WTC11 (cell line): ENCODE results near the gene ATL3. TPM values are rescaled to one million over a fixed set of nuclear protein-coding genes. Genes with fewer than 3 reads are reported as not detected.

Experiments used
- ATAC-seq: fragments of 200-7000 bp; cut with Tn5 transposase; 2 replicates; pipeline ENCODE4 v1.10.0; 2021; ENCODE audit warnings: mild to moderate bottlenecking, moderate library complexity
- CTCF ChIA-PET: fragments of 300-600 bp; sonication (Branson Sonifier 250); formaldehyde crosslinking; loops from one replicate; lab custom pipeline; 2021; ENCODE audit warnings: antibody characterized with exemption; lab: Charles Lee
- POLR2A ChIA-PET: fragments of 350-600 bp; sonication (Branson Sonifier 250); formaldehyde crosslinking; loops from one replicate; lab custom pipeline; 2021; ENCODE audit warnings: antibody characterized with exemption; lab: Charles Lee
- DNase-seq: peaks from one replicate; pipeline ENCODE4 v3.0.0; 2021; ENCODE audit warnings: low spot score
- H3K27ac Mint-ChIP-seq: 2 replicates; pipeline ENCODE4 v1.8.0; 2021; ENCODE audit warnings: mixed read lengths
- H3K27me3 Mint-ChIP-seq: 2 replicates; pipeline ENCODE4 v1.8.0; 2021; ENCODE audit warnings: low read depth, mild to moderate bottlenecking, moderate library complexity, mixed read lengths
- H3K36me3 Mint-ChIP-seq: 2 replicates; pipeline ENCODE4 v1.8.0; 2021; ENCODE audit warnings: mixed read lengths
- H3K4me1 Mint-ChIP-seq: 2 replicates; pipeline ENCODE4 v1.8.0; 2022; ENCODE audit warnings: mixed read lengths
- H3K4me3 Mint-ChIP-seq: 2 replicates; pipeline ENCODE4 v1.8.0; 2021; ENCODE audit warnings: mild to moderate bottlenecking, moderate library complexity, mixed read lengths
- H3K9me3 Mint-ChIP-seq: 2 replicates; pipeline ENCODE4 v1.8.0; 2021; ENCODE audit warnings: mixed read lengths
- ETV6 ChIP-seq: sonication (generic); formaldehyde crosslinking; IDR thresholded peaks from 2 replicates; pipeline ENCODE4 v1.8.1; 2022; ENCODE audit warnings: mild to moderate bottlenecking, missing genetic modification reagents
- FOXJ3 ChIP-seq: sonication (generic); formaldehyde crosslinking; IDR thresholded peaks from 2 replicates; pipeline ENCODE4 v1.9.0; 2021; ENCODE audit warnings: missing genetic modification reagents, mild to moderate bottlenecking, borderline replicate concordance
- GABPB1 ChIP-seq: sonication (generic); formaldehyde crosslinking; IDR thresholded peaks from 2 replicates; pipeline ENCODE4 v1.8.1; 2023; ENCODE audit warnings: mild to moderate bottlenecking, missing genetic modification reagents
- NFE2L1 ChIP-seq: sonication (generic); formaldehyde crosslinking; IDR thresholded peaks from 2 replicates; pipeline ENCODE4 v1.8.1; 2023; ENCODE audit warnings: missing genetic modification reagents
- NFYB ChIP-seq: sonication (generic); formaldehyde crosslinking; conservative IDR thresholded peaks from 2 replicates; pipeline ENCODE4 v1.8.0; 2022; ENCODE audit warnings: low read depth, missing genetic modification reagents
- NR3C1 ChIP-seq: sonication (generic); formaldehyde crosslinking; conservative IDR thresholded peaks from 2 replicates; pipeline ENCODE4 v1.8.1; 2023; ENCODE audit warnings: low read depth, mild to moderate bottlenecking, missing genetic modification reagents
- OVOL2 ChIP-seq: fragments of 250-450 bp; sonication (Bioruptor Pico); IDR thresholded peaks from 2 replicates; pipeline ENCODE4 v1.9.0; 2021; ENCODE audit warnings: mild to moderate bottlenecking, borderline replicate concordance
- RELA ChIP-seq: sonication (generic); formaldehyde crosslinking; IDR thresholded peaks from 2 replicates; pipeline ENCODE4 v1.8.1; 2022; ENCODE audit warnings: missing genetic modification reagents, mild to moderate bottlenecking, borderline replicate concordance
- ZNF219 ChIP-seq: sonication (generic); formaldehyde crosslinking; IDR thresholded peaks from 2 replicates; pipeline ENCODE4 v1.8.0; 2023; ENCODE audit warnings: missing genetic modification reagents, mild to moderate bottlenecking, borderline replicate concordance
- ZNF232 ChIP-seq: sonication (generic); formaldehyde crosslinking; IDR thresholded peaks from 2 replicates; pipeline ENCODE4 v1.8.0; 2022; ENCODE audit warnings: mild to moderate bottlenecking, missing genetic modification reagents
- ZNF416 ChIP-seq: fragments of 250-450 bp; sonication (Bioruptor Pico); IDR thresholded peaks from 2 replicates; pipeline ENCODE4 v1.9.0; 2021; ENCODE audit warnings: mild to moderate bottlenecking, inconsistent platforms
- total RNA-seq: library from RNA; stranded (reverse); gene quantifications from 3 replicates; pipeline ENCODE4 v1.2.3, GENCODE V29; 2021
- TF ChIP-seq, protein P1 (sequence below): fragments of 250-450 bp; sonication (Bioruptor Pico); IDR thresholded peaks from 2 replicates; pipeline ENCODE4 v1.9.0; 2021; ENCODE audit warnings: mild to moderate bottlenecking
- TF ChIP-seq, protein P2 (sequence below): fragments of 250-450 bp; sonication (Bioruptor Pico); conservative IDR thresholded peaks from 2 replicates; pipeline ENCODE4 v1.9.0; 2021; ENCODE audit warnings: mild to moderate bottlenecking
- TF ChIP-seq, protein P3 (sequence below): fragments of 250-450 bp; sonication (Bioruptor Pico); IDR thresholded peaks from 2 replicates; pipeline ENCODE4 v1.9.0; 2021; ENCODE audit warnings: mild to moderate bottlenecking
- TF ChIP-seq, protein P4 (sequence below): sonication (generic); formaldehyde crosslinking; IDR thresholded peaks from 2 replicates; pipeline ENCODE4 v1.8.1; 2022; ENCODE audit warnings: low read depth, missing genetic modification reagents, borderline replicate concordance
- TF ChIP-seq, protein P5 (sequence below): sonication (generic); formaldehyde crosslinking; conservative IDR thresholded peaks from 2 replicates; pipeline ENCODE4 v1.8.1; 2023; ENCODE audit warnings: mild to moderate bottlenecking, low read depth, missing genetic modification reagents, moderate library complexity
- TF ChIP-seq, protein P6 (sequence below): sonication (generic); formaldehyde crosslinking; IDR thresholded peaks from 2 replicates; pipeline ENCODE4 v1.8.1; 2023; ENCODE audit warnings: mild to moderate bottlenecking, missing genetic modification reagents
- TF ChIP-seq, protein P7 (sequence below): fragments of 250-450 bp; sonication (Bioruptor Pico); IDR thresholded peaks from 2 replicates; pipeline ENCODE4 v1.9.0; 2021; ENCODE audit warnings: moderate library complexity, mild to moderate bottlenecking, inconsistent platforms, borderline replicate concordance
- TF ChIP-seq, protein P8 (sequence below): sonication (generic); formaldehyde crosslinking; IDR thresholded peaks from 2 replicates; pipeline ENCODE4 v1.8.1; 2022; ENCODE audit warnings: low read depth, mild to moderate bottlenecking, moderate library complexity, missing genetic modification reagents, borderline replicate concordance

ATL3 gene
- total RNA-seq, 1 experiment from 2014 or later = 32.1 TPM

DNA sequence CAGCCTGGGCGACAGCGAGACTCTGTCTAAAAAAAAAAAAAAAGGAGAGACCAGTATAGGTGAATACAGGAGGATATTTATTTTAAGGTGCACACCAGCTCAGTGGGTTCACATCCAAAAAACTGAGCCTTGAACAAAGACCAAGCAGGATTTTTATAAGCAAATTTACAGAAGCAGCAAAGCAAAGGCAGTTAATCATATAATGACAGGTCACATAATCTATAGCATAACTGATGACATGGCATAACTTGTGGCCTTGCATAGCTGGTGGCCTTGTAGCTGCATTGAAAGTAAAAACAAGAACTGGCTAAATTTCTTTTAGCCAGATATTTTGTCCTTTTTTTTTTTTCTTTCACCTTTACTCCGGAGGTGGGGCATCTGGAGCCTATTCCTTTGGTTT lies 54.2 kb downstream of the ATL3 start:
- Mint-ChIP-seq H3K27ac (no peak overlapping the region), H3K4me3 (no peak overlapping the region), H3K9me3 (no peaks in the 10 kb centered on the region), H3K4me1 (peaks cover 26% of the 10 kb centered on the region), H3K36me3 (peaks cover 6% of the 10 kb centered on the region)
- CTCF ChIA-PET = interaction anchor here (1.2 kb wide), 1 partner anchor 24 kb away, joined by 5 read pairs; no protein-coding TSS in a partner anchor
- DNase-seq (no peak), ATAC-seq (no peak)
- POLR2A ChIA-PET = no interaction called here
- TF ChIP-seq, protein P1, sequence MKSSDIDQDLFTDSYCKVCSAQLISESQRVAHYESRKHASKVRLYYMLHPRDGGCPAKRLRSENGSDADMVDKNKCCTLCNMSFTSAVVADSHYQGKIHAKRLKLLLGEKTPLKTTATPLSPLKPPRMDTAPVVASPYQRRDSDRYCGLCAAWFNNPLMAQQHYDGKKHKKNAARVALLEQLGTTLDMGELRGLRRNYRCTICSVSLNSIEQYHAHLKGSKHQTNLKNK = no peak
- TF ChIP-seq ZNF232 (CRISPR knock-in tag) = no peak
- no peak for TF ChIP-seq NR3C1
- TF ChIP-seq, protein P2, sequence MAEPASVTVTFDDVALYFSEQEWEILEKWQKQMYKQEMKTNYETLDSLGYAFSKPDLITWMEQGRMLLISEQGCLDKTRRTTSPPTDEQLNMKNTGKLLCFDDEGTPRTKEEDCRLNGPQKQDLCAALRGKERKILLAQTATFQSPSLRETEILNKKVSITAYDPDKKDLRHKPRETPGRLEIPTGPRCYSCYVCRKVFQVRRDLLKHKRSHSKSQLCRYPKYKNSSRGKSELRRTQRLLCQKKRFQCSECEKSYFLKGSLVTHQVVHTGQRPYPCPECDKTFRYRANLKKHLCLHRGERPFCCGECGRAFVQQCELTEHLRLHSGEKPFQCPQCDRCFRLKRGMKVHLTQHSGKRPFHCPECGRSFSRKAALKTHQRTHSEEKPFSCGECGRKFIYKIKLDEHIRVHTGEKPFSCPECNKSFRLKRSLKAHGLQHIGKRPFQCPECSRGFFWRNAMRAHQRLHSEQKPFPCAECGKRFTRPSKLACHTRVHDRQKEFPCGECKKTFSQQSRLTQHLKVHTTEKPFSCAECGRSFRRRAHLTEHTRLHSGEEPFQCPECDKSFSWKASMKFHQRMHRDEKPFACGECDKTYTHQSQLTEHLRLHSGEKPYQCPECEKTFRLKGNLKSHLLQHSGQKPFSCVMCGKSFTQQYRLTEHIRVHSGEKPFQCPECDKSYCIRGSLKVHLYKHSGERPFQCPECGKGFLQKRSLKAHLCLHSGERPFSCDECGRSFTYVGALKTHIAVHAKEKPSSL (CRISPR knock-in tag) = no peak
- no peak for TF ChIP-seq FOXJ3 (CRISPR knock-in tag)
- no peak for TF ChIP-seq GABPB1
- TF ChIP-seq, protein P3, sequence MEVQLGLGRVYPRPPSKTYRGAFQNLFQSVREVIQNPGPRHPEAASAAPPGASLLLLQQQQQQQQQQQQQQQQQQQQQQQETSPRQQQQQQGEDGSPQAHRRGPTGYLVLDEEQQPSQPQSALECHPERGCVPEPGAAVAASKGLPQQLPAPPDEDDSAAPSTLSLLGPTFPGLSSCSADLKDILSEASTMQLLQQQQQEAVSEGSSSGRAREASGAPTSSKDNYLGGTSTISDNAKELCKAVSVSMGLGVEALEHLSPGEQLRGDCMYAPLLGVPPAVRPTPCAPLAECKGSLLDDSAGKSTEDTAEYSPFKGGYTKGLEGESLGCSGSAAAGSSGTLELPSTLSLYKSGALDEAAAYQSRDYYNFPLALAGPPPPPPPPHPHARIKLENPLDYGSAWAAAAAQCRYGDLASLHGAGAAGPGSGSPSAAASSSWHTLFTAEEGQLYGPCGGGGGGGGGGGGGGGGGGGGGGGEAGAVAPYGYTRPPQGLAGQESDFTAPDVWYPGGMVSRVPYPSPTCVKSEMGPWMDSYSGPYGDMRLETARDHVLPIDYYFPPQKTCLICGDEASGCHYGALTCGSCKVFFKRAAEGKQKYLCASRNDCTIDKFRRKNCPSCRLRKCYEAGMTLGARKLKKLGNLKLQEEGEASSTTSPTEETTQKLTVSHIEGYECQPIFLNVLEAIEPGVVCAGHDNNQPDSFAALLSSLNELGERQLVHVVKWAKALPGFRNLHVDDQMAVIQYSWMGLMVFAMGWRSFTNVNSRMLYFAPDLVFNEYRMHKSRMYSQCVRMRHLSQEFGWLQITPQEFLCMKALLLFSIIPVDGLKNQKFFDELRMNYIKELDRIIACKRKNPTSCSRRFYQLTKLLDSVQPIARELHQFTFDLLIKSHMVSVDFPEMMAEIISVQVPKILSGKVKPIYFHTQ (CRISPR knock-in tag) = no peak
- no peak for TF ChIP-seq NFE2L1 (CRISPR knock-in tag)
- TF ChIP-seq, protein P4, sequence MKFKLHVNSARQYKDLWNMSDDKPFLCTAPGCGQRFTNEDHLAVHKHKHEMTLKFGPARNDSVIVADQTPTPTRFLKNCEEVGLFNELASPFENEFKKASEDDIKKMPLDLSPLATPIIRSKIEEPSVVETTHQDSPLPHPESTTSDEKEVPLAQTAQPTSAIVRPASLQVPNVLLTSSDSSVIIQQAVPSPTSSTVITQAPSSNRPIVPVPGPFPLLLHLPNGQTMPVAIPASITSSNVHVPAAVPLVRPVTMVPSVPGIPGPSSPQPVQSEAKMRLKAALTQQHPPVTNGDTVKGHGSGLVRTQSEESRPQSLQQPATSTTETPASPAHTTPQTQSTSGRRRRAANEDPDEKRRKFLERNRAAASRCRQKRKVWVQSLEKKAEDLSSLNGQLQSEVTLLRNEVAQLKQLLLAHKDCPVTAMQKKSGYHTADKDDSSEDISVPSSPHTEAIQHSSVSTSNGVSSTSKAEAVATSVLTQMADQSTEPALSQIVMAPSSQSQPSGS (CRISPR knock-in tag) = no peak
- no peak for TF ChIP-seq OVOL2 (CRISPR knock-in tag)
- TF ChIP-seq, protein P5, sequence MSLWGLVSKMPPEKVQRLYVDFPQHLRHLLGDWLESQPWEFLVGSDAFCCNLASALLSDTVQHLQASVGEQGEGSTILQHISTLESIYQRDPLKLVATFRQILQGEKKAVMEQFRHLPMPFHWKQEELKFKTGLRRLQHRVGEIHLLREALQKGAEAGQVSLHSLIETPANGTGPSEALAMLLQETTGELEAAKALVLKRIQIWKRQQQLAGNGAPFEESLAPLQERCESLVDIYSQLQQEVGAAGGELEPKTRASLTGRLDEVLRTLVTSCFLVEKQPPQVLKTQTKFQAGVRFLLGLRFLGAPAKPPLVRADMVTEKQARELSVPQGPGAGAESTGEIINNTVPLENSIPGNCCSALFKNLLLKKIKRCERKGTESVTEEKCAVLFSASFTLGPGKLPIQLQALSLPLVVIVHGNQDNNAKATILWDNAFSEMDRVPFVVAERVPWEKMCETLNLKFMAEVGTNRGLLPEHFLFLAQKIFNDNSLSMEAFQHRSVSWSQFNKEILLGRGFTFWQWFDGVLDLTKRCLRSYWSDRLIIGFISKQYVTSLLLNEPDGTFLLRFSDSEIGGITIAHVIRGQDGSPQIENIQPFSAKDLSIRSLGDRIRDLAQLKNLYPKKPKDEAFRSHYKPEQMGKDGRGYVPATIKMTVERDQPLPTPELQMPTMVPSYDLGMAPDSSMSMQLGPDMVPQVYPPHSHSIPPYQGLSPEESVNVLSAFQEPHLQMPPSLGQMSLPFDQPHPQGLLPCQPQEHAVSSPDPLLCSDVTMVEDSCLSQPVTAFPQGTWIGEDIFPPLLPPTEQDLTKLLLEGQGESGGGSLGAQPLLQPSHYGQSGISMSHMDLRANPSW = no peak
- TF ChIP-seq NFYB (CRISPR knock-in tag) = no peak
- no peak for TF ChIP-seq RELA
- no peak for TF ChIP-seq ZNF219 (CRISPR knock-in tag)
- TF ChIP-seq ZNF416 (CRISPR knock-in tag) = no peak
- TF ChIP-seq, protein P6, sequence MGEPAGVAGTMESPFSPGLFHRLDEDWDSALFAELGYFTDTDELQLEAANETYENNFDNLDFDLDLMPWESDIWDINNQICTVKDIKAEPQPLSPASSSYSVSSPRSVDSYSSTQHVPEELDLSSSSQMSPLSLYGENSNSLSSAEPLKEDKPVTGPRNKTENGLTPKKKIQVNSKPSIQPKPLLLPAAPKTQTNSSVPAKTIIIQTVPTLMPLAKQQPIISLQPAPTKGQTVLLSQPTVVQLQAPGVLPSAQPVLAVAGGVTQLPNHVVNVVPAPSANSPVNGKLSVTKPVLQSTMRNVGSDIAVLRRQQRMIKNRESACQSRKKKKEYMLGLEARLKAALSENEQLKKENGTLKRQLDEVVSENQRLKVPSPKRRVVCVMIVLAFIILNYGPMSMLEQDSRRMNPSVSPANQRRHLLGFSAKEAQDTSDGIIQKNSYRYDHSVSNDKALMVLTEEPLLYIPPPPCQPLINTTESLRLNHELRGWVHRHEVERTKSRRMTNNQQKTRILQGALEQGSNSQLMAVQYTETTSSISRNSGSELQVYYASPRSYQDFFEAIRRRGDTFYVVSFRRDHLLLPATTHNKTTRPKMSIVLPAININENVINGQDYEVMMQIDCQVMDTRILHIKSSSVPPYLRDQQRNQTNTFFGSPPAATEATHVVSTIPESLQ (CRISPR knock-in tag) = no peak
- TF ChIP-seq ETV6 = no peak
- TF ChIP-seq, protein P7, sequence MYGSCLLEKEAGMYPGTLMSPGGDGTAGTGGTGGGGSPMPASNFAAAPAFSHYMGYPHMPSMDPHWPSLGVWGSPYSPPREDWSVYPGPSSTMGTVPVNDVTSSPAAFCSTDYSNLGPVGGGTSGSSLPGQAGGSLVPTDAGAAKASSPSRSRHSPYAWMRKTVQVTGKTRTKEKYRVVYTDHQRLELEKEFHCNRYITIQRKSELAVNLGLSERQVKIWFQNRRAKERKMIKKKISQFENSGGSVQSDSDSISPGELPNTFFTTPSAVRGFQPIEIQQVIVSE = no peak
- TF ChIP-seq, protein P8, sequence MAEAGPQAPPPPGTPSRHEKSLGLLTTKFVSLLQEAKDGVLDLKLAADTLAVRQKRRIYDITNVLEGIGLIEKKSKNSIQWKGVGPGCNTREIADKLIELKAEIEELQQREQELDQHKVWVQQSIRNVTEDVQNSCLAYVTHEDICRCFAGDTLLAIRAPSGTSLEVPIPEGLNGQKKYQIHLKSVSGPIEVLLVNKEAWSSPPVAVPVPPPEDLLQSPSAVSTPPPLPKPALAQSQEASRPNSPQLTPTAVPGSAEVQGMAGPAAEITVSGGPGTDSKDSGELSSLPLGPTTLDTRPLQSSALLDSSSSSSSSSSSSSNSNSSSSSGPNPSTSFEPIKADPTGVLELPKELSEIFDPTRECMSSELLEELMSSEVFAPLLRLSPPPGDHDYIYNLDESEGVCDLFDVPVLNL (CRISPR knock-in tag) = no peak
- TF ChIP-seq, all 79 proteins: peak for 0
- peaks cover 7% of the 10 kb centered on the region for H3K27me3 Mint-ChIP-seq
